Activated T-helper 2 cell treated with anti-CD3 and anti-CD28 coated beads, Interferon-gamma antibody, Interleukin-2, Interleukin-4, amounts not matched to agents 10 μg/mL and 5 μg/mL and 100 μg/mL, durations not matched to agents 14 hours and 24 hours and 36 hours (primary cell): ENCODE results near the gene FAM117B. TPM values are rescaled to one million over a fixed set of nuclear protein-coding genes. Genes with fewer than 3 reads are reported as not detected.

Experiments
- DNase-seq: peaks from one replicate; pipeline ENCODE4 v3.0.0; 2021; ENCODE audit warnings: low spot score
- H3K27ac Mint-ChIP-seq: one replicate; pipeline ENCODE4 v1.8.0; 2021; ENCODE audit warnings: mixed read lengths
- H3K27me3 Mint-ChIP-seq: one replicate; pipeline ENCODE4 v1.8.0; 2021; ENCODE audit warnings: low read depth, mixed read lengths
- H3K36me3 Mint-ChIP-seq: one replicate; pipeline ENCODE4 v1.8.0; 2021; ENCODE audit warnings: low read depth, mixed read lengths
- H3K4me1 Mint-ChIP-seq: one replicate; pipeline ENCODE4 v1.8.0; 2021; ENCODE audit warnings: low read depth, mixed read lengths
- H3K4me3 Mint-ChIP-seq: one replicate; pipeline ENCODE4 v1.8.0; 2021; ENCODE audit warnings: low read depth, mild to moderate bottlenecking, moderate library complexity, mixed read lengths
- H3K9me3 Mint-ChIP-seq: one replicate; pipeline ENCODE4 v1.8.0; 2021; ENCODE audit warnings: mixed read lengths
- intact Hi-C: fragments of 100-400 bp; cut with micrococcal nuclease; formaldehyde crosslinking; loops from one replicate; pipeline ENCODE4 v1.15.1; 2023
- total RNA-seq: library from RNA; stranded (reverse); gene quantifications from 2 replicates; pipeline ENCODE4 v1.2.3, GENCODE V29; 2022

Gene FAM117B
- 8.3 and 9.2 TPM in 2 replicates for total RNA-seq

- Mint-ChIP-seq H3K4me1 (peaks cover 40% of the 10 kb centered on the region), H3K27ac (peak within 1 kb of the TSS; percentile 96)
Observed at GRCh38 chr2:202634556-202635427, at the start of gene FAM117B. TSS of gene FAM117B (plus strand) at chr2:202634969. CDS start at chr2:202635188, 219 bp downstream.

GRCh38 chr2:202588647-202589581 is 45.9 kb upstream of the FAM117B start:
- intact Hi-C loops: loop anchor here (1.0 to 10.0 kb wide), 4 partner anchors 48 to 856 kb away; no protein-coding TSS in a partner anchor
- Mint-ChIP-seq H3K27ac (no peak overlapping the region), H3K4me1 (peaks cover 4% of the 10 kb centered on the region), H3K4me3 (no peak overlapping the region), H3K36me3 (no peaks in the 10 kb centered on the region), H3K9me3 (no peaks in the 10 kb centered on the region), H3K27me3 (no peaks in the 10 kb centered on the region)
- peak; percentile 53 for DNase-seq

More at GRCh38 chr2:202634556-202635427, at the start of gene FAM117B:
- Mint-ChIP-seq H3K9me3 (no peaks in the 10 kb centered on the region), H3K4me3 (peak within 1 kb of the TSS; percentile 94), H3K36me3 (no peaks in the 10 kb centered on the region), H3K27me3 (no peaks in the 10 kb centered on the region)
- DNase-seq: peak; percentile 97
- intact Hi-C loops: loop anchor here (1.0 to 10.0 kb wide), 8 partner anchors 47 to 605 kb away; partner anchors contain the start of genes BMPR2, CYP20A1, ICA1L and NOP58

- Mint-ChIP-seq H3K27ac (no peak overlapping the region), H3K4me3 (no peak overlapping the region), H3K4me1 (peaks cover 4% of the 10 kb centered on the region), H3K27me3 (no peaks in the 10 kb centered on the region), H3K36me3 (no peaks in the 10 kb centered on the region), H3K9me3 (no peaks in the 10 kb centered on the region)
- DNase-seq: no peak
- intact Hi-C loops: loop anchor here (5.0 to 10.0 kb wide), 3 partner anchors 48 to 855 kb away; no protein-coding TSS in a partner anchor
Observed at GRCh38 chr2:202589582-202589949, 45.2 kb upstream of the FAM117B start.

- no peaks in the 10 kb centered on the region for H3K27me3 Mint-ChIP-seq
- intact Hi-C loops: no loop called here
- H3K9me3 Mint-ChIP-seq: no peaks in the 10 kb centered on the region
- no peak overlapping the region for H3K27ac Mint-ChIP-seq
- H3K4me3 Mint-ChIP-seq: no peak overlapping the region
- no peak for DNase-seq
- no peaks in the 10 kb centered on the region for H3K36me3 Mint-ChIP-seq
- peaks cover 4% of the 10 kb centered on the region for H3K4me1 Mint-ChIP-seq
Observed at GRCh38 chr2:202592566-202592965, 42.2 kb upstream of the FAM117B start.

DNA sequence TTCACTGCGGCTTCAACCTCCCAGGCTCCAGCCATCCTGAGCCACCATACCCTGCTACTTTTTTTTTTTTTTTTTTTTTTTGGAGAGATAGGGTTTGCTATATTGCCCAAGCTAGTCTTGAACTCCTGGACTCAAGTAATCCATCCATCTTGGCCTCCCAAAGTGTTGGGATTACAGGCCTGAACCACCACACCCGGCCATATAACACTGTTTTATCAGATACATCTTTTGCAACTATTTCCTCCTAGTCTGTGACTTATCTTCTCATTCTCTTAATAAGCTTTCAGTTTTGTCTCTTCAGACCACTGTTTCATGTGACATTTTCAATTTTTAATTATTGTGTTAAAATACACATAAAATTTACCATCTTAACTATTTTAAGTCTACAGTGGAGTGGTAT is 35.7 kb upstream of the FAM117B start:
- Mint-ChIP-seq H3K36me3 (no peaks in the 10 kb centered on the region), H3K4me1 (peaks cover 8% of the 10 kb centered on the region), H3K9me3 (no peaks in the 10 kb centered on the region), H3K27me3 (no peaks in the 10 kb centered on the region), H3K4me3 (no peak overlapping the region), H3K27ac (no peak overlapping the region)
- DNase-seq: no peak
- intact Hi-C loops: no loop called here

DNA sequence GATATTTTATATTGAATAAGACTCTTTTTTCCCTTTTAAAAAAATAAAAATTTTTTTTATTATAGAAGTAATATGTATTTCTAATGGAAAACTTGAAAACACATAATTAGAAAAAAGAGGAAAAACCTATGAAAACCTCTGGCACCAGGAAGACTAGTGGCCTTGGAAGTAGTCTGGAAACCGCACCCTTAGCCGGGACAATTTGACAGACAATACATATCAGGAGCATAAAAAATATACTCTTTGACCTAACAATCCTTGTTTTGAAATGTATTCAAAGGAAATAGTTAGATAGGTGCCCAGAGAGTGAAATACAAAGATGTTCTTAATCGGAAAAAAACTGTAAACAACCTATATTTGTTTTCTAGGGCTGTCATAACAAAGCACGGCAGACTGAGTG is 34.9 kb upstream of the FAM117B start:
- DNase-seq: no peak
- Mint-ChIP-seq H3K4me3 (no peak overlapping the region), H3K9me3 (no peaks in the 10 kb centered on the region), H3K27me3 (no peaks in the 10 kb centered on the region), H3K36me3 (no peaks in the 10 kb centered on the region), H3K4me1 (peaks cover 8% of the 10 kb centered on the region), H3K27ac (no peak overlapping the region)
- intact Hi-C loops: no loop called here

DNA sequence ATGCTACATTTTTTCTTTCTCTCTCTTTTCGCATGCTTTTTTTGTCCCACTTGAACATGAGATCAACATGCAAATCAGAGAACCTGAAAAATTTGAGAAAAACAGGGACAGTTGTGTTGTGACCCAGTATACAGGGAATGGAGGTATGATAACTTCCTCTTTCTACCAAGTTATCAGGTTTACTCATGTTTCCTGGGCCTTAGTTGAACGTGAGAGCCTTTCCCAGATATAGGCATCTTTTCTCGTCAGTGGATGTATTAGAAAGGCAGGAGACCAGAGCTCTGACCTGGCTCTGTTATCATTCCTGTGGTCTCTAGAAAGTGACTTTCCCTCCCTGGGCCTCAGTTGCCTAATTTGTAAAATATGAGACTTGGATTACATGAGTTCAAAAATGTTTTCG is 30.1 kb upstream of the FAM117B start:
- Mint-ChIP-seq H3K27me3 (no peaks in the 10 kb centered on the region), H3K27ac (no peak overlapping the region)

DNA sequence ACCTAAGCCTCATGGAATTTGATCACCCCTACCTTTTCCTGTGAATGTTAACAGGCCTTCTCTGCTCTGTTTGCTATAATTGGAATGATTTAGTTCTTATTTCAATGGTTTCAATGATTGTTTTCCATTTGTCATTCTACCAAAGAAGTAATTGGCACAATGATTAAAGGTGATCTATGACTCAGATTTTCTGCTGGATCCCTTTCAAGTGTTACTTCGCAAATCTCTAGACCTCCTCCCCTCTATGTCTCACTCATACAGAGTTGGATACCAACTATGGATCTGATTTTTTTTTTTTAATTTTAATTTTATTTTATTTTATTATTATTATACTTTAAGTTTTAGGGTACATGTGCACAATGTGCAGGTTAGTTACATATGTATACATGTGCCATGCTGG is 29.6 kb upstream of the FAM117B start:
- no peaks in the 10 kb centered on the region for H3K27me3 Mint-ChIP-seq
- peaks cover 22% of the 10 kb centered on the region for H3K4me1 Mint-ChIP-seq
- no peaks in the 10 kb centered on the region for H3K36me3 Mint-ChIP-seq
- H3K9me3 Mint-ChIP-seq: no peaks in the 10 kb centered on the region
- intact Hi-C loops: no loop called here
- no peak overlapping the region for H3K27ac Mint-ChIP-seq
- no peak overlapping the region for H3K4me3 Mint-ChIP-seq
- DNase-seq: no peak

More for the DNA sequence above, 30.1 kb upstream of the FAM117B start:
- Mint-ChIP-seq H3K4me1 (peaks cover 17% of the 10 kb centered on the region), H3K9me3 (no peaks in the 10 kb centered on the region), H3K4me3 (no peak overlapping the region), H3K36me3 (no peaks in the 10 kb centered on the region)
- DNase-seq: no peak
- intact Hi-C loops: no loop called here

DNA sequence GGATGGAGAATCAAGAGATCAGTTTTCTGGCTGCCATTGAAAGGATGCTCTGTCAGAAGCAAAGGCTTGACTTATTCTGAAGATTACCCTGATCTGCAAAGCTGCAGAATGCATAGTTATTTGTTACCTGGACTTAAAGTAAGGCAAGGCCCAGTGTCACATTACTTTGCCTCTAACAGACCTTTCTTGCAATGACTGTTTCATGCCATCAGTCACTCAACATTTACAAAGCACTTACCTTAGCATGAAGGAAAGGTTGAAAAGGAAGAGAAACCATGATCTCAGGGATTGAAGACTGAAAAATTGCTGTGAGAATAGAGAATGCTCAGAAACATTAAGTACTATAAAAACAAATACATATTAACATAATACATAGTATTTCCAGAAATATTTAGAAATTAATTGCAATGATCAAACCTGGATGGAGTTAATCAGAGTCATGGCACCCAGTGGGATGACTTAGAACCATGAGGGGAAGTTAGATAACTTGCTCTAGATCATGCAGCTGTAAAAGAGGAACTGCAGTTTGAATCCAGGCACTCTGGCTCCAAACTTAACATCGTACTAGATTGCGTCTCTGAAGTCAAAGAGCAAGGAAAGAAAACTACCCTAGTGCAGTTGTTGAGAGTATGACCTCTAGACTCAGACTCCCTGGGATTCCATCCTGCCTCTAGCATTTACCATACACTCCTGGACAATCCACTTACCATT is 26.5 kb upstream of the FAM117B start:
- H3K27me3 Mint-ChIP-seq: no peaks in the 10 kb centered on the region
- intact Hi-C loops: no loop called here
- H3K4me3 Mint-ChIP-seq: no peak overlapping the region
- no peaks in the 10 kb centered on the region for H3K36me3 Mint-ChIP-seq
- peaks cover 20% of the 10 kb centered on the region for H3K4me1 Mint-ChIP-seq
- no peaks in the 10 kb centered on the region for H3K9me3 Mint-ChIP-seq
- no peak for DNase-seq
- no peak overlapping the region for H3K27ac Mint-ChIP-seq

DNA sequence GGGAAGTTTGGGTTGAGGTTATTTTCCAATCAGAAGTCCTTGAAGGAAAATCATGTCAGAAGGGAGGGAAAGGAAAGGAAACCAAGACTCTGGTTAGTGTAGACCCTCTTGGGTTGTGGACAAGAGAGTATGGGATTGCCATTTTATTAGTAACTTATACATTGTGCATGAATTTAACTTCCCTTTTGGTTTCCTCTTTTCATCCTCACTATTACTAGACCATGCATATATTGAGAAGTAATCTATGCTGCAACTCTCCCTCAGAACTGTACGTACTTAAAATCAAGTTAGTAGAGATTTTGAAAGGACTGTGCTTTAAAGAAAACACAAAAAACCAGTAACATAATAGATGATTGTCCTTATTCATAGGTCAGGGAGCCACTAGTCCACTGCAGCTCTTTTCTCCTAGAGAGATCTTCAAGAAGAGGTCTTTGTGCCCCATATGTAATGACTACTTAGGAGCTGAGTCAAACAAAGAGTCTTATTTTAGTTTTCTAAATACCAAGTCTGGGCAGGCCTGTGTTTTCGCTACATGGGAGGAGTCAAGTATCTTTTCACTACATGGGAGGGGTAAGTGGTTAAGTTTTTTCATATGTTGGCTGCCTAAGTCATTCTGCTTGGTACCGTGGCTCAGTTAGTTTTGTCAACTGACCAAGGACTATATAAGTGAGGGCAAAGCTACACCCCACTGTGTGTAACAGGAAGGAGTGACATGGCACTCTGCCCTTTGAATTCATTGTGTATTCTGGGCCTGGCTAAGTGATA is 25.2 kb upstream of the FAM117B start:
- peak overlapping the region; percentile 32 for H3K27ac Mint-ChIP-seq
- H3K9me3 Mint-ChIP-seq: no peaks in the 10 kb centered on the region
- no peaks in the 10 kb centered on the region for H3K36me3 Mint-ChIP-seq
- DNase-seq: no peak
- H3K4me1 Mint-ChIP-seq: peaks cover 20% of the 10 kb centered on the region
- H3K4me3 Mint-ChIP-seq: no peak overlapping the region
- no peaks in the 10 kb centered on the region for H3K27me3 Mint-ChIP-seq
- intact Hi-C loops: no loop called here

DNA sequence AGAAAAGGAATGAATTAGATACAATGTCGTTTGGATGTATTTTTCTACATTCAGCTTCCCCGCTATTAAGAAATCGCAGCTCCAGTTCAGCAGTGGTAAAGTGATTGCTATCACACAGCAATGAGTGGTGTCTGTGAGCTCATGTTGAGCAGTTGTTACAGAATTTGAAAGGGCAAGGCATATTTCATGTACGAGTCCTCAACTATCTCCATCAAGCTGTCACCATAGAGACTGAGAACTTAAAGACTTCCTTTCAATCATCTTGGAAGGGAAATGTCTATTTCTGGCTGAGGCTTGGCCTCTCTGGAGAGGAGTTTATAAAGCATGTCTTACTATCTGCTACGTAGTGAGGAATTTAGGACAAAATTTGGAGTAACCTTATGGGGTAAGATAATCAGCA is 24.4 kb upstream of the FAM117B start:
- H3K27ac Mint-ChIP-seq: no peak overlapping the region
- no peaks in the 10 kb centered on the region for H3K27me3 Mint-ChIP-seq

GRCh38 chr2:202612145-202612544 is 22.6 kb upstream of the FAM117B start:
- intact Hi-C loops: no loop called here
- no peak for DNase-seq

More for the DNA sequence above, 24.4 kb upstream of the FAM117B start:
- H3K4me3 Mint-ChIP-seq: no peak overlapping the region
- H3K9me3 Mint-ChIP-seq: no peaks in the 10 kb centered on the region
- intact Hi-C loops: no loop called here
- no peak for DNase-seq
- H3K36me3 Mint-ChIP-seq: no peaks in the 10 kb centered on the region
- peaks cover 18% of the 10 kb centered on the region for H3K4me1 Mint-ChIP-seq

More at GRCh38 chr2:202612145-202612544, 22.6 kb upstream of the FAM117B start:
- H3K27ac Mint-ChIP-seq: no peak overlapping the region
- H3K27me3 Mint-ChIP-seq: no peaks in the 10 kb centered on the region
- H3K9me3 Mint-ChIP-seq: no peaks in the 10 kb centered on the region
- H3K36me3 Mint-ChIP-seq: no peaks in the 10 kb centered on the region
- H3K4me3 Mint-ChIP-seq: no peak overlapping the region
- peaks cover 18% of the 10 kb centered on the region for H3K4me1 Mint-ChIP-seq
